Stimulated activated CD8-positive, alpha-beta memory T cell treated with anti-CD3 and anti-CD28 coated beads, Interleukin-7, amount 100 ng/mL, for 24 hours (primary cell): ENCODE measurements around the gene ACTN1.
A peak's percentile ranks its signal among the peaks of the same experiment; 100 is the strongest.

Experiments used
- DNase-seq: peaks from one replicate; pipeline ENCODE4 v3.0.0-alpha.2; 2020; ENCODE audit warnings: low read depth

ACTN1 gene

DNA sequence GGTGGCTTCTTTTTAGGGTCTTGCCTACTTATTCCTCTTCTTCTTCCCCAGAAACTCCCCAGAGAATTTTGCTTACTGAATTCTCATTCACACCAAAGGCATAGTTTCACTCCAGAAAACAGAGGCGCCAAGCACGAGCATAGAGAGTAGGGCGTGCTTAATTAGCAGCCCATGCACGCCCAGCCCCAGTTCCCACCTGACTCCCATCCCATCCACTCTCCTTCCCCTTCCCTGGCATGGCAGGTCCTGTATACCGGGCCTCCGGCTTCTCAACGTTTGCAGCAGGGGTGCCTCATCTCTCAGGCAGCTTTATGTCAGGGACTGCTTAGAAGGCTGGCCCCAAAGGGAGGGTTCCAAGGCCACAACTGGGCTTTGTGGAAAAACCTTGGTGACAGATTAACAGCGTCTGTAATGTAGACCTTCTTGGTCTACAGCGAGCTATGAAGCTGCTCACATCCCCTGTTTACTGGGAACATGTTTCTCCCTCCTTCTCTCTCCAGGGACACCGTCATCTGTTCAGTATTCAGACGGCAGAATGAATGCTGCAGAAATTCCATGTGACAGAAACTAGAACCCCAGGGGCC lies 62.7 kb downstream of the ACTN1 start:
- DNase-seq = no peak

DNA sequence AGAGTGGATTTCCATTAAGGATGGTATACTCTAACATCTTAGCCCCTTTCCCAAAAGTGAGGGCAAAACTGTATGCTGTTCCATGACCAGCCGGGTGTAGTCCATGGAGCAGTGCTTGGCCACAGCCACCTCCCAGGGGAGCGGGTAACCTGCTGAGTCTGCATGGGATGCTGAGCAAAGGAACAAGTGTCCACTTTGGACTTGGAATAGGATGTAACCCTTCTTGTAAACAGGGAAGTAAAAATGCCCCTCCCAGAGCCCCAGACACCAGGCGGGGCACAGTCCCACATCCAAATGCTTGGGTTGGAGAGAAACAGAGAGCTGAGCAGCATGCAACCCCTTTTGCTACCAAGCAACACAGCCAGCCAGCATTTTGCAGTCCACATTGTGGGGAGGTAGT lies 65.6 kb downstream of the ACTN1 start:
- DNase-seq = no peak

DNA sequence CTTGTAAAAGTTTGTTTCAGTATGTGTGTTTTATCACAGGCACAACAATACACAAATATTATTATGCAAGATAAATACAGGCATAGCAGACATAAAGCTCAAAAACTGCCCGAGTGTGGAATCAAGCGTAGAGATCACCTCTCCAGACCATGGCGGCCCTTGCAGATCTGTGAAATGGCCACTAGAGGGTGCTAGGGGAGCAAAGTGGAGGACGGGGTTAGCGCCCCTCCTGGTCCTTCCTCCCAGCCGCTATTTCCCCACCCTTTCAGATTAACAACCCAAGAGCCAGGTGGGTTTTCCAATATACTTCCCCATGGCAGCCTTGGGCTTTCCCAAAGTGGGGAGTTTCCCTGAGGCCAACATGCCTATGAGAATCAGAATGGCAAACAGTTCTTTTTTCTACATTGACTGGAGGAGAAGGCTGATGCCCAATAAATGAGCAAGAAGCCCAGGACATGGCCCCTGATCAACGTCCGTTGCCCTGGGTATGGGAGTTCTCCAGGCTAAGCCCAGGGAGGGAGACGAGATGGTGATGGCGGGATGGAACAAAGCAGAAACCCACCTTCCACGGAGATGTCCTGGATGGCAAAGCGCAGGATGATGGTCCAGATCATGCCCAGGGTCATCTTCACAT lies 67.4 kb downstream of the ACTN1 start:
- peak; percentile 60 for DNase-seq

DNA sequence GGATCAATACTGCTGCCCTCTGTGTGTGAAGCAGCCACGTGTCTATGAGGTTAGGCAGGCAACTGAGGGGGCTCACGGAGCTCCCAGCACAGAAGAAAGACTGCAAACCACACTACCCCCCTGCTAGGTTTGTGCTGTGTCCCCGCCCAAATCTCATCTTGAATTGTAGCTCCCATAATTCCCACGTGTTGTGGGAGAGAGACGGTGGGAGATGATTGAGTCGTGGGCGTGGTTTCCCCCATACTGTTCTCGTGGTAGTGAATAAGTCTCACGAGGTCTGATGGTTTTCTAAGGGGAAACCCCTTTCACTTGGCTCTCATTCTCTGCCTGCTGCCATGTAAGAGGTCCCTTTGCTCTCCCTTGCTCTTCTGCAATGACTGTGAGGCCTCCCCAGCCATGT lies 68.6 kb downstream of the ACTN1 start:
- DNase-seq = no peak

DNA sequence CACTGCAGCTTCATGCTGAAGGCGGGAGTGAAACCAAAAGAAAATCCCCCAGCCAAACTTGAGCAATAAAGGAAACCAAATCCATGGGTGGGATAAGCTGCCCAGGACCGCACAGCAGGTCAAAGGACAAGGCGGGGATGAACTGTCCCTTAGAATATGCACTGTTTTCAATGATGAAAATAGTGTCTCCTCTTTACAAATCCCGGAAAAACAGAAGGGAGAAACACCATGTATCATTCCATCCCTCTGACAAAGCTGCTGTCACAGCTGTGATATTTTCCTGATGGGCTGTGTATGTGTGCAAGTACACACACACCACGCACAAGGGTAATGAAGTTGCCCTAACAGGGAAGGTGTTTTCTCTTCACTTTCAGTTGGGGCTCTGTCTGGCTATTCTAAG lies 70.3 kb downstream of the ACTN1 start:
- no peak for DNase-seq

DNA sequence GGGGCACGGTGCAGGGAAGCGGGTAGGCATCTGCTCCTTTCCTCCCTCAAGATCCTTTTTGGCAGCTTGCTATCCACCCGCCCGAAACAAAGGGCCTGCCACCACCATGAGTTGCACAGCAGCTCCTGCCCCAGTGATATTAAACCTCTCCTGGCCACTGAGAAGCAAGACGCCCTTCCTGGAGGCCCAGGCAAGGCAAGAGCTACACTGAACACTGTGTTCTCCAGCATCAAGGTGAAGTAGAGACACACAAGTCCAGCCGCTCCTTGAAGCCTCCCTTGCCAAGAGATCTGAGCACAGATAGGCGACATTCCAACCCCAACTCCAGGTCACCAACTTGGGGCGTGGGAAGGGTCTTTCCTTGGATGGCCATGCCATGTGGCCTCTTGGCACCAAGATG lies 70.9 kb downstream of the ACTN1 start:
- DNase-seq = no peak

DNA sequence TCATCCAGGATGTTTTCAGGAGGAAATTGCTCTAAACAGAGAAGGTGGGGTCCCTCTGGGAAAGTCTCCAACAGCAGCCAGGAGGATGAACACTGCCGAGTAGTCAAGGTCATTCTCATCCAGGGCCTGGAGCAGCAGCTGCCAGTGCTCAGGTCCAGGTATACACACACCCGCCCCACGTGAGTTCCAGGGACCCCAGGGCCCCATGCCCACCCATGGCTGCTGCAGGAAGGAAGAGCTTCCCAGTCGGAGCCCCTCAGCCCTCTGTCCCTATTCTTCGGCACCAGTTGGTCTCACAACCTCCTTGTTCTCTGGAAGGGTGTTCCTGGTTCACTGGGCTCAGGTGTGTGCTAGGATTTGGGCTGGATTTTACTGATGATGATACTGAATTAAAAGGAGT lies 72.7 kb downstream of the ACTN1 start:
- DNase-seq = no peak

DNA sequence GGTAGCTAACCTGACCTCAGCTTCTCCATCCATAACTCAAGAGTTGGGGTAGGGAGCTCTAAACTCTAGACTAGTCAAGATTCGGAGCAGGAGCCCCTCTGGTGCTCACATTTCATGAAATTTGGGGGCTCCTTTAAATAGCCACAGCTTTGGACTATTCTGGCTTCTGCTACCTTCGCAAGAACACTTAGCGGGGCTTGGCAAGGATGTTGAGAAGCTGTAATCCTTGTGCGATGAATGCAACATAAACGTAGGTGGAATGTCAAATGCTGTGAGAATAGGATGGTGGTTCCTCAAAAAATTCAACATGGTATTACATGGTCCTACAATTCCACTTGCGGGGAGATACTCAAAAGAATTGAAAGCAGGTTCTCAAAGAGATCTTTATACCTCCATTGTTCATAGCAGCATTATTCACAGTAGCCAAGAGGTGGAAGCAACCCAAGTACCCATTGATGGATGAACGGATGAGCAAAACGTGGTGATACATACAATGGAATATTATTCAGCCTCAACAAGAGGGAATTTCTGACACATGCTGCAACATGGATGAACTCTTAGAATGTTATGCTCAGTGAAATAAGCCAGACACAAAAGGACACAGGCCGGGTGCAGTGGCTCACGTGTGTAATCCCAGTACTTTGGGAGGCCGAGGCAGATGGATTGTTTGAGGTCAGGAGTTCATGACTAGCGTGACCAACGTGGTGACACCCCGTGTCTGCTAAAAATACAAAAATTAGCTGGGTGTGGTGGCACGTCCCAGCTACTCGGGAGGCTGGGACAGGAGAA lies 73.8 kb downstream of the ACTN1 start:
- DNase-seq = no peak

DNA sequence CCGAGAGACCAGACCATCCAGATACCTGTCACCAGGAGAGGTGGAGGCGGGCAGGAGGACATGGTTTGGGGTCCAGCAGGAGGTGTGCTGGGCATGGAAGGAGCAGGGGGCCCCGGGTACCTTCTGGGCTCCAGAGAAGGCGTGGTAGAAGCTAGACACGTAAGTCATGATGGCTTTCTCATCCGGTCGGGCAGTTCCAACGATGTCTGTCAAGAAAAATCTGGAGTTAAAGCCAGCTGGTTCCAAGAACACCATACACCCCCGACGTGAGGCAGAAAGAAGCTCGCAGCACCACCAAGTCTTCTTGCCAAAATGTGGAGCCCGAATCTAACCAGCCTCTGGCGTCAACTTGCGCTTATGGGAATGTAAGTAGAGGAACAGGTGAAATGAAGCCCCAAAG lies 76.7 kb downstream of the ACTN1 start:
- DNase-seq = no peak

DNA sequence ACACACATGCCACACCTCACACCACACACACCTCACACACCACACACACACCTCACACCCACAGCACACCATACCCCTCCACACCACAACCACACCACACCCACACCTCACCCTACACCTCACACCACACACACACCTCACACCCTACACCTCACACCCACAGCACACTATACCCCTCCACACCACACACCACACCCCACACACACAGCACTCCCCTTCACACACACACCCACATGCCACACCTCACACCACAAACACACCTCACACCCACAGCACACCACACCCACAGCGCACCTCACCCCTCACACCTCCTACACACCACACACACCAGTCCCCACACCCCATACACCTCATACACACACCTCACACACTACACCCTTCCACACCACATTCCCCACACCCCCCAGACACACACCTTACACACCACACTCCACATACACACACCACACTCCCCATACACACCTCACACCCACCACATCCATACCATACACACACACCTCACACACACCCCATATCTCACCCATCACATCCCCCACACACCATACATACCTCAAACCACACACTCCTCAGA lies 80.0 kb downstream of the ACTN1 start:
- DNase-seq = no peak

DNA sequence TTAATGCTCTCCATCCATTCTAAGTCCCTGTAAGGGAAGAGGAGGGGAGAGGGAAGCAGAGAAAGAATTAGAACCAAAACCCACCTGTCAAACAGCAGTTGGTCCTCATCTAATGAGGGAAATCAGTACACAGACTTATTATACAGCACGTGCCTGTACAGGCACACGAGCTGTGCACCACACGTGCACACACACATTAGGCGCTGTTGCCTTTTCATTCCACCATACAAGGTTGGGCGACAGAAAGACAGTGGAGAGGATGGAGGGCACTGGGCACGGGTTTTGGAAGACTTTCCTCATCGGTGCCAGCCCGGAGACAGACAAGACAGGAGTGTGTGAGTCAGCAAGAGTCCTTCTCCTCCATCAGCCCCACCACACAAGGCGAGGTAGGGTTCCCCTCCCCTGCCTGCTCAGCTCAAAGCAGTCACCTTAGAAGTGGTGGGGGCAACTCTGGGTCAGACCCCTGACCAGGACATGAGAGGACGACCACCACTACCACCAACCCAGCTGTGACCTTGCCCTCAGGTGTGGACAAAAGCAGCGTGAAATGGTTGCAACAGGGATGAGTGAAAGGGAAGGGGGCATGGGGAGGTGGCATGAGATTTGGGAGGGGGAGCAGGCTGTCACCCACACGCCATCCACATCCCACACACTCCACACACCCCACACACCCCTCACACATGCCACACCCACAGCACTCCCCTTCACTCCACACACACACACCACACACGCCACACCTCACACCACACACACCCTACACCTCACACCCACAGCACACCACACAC lies 80.7 kb downstream of the ACTN1 start:
- DNase-seq = no peak

DNA sequence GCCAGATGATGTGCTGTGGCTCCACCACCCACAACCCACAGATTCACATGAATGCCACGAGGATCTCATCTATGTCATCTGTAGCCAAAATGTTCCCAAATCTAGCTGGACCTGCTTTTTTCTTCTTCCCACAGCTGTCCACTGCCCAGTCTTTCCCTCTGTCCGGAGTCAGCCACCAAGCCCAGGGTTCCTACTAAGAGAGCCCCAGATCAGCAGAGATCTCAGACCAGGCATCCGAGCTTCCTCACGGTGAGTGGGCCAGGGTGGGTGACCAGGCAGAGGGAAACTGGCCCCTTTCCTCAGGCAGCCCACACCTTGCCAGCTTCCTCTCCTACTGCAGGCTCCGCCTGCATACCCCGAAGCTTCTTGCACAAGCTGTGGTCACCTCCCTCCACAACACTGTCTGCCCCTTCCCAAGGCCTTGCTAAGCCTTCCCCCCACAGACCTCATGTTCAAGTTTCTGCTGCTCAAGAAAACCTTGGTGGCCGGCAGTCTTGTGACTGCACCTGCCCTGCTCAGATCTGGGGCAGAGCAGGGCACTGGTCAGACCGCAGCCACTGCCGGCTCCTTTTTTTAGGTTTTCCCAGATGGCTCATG lies 81.4 kb downstream of the ACTN1 start:
- no peak for DNase-seq

DNA sequence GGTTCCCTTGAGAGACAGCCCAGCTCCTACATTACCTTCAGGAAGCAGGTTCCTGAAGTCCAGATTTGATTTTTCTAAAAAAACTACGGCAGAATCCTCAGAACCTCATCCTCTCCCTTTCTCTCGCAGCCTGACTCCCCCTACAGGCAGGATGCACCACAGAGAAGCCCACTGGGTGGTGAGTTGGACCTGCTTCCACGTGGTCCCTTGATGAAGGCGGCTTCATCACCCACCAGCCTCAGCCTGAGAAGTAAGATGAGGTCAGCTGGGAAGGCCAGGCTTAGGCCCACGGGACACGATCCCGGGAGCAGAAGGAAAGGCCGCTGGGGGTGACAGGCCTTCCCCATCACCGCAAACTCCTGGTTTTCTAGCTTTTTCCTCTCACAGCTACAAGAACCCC lies 83.0 kb downstream of the ACTN1 start:
- DNase-seq = no peak

DNA sequence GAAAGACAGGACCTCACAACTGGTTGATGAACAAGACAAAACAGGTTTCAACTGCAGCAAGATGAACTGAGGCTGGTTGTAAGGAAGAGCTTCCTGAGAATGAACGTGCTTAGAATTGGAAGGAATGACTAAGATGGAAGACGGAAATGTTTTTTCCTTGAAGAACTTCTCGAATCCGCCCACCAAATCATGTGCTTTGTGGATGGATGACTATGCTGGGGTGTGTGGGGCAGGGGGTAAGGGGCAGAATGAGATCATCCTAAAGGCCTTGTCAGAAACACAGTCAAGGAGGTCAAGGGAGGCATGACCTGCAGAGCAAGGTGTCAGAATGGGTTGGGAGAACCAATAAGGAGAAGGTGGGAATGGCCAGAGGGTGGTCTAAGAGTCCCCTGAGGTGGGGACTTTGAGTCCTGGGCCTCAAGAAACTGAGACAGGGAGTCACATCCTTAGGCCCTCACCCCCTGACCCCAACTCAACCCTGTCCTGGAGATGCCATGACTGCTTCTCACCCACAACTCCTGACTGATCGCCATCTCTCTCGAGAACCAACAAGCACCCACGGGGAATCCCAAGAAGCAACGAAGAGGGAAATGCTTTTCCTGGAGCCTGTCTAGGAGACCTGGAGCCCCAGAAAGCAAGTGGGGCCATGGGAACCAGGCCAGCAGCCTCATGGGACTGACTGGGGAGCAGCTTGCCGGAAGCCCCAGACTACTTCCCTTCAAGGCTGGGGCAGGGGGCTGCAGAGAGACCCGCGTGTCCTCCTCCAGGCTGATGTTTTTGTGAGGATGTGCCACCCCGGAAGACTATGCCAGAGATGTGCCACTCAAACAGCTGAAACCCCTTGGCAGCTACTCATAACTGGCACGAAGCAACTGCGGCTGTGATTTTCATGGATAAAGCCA lies 84.0 kb downstream of the ACTN1 start:
- no peak for DNase-seq

DNA sequence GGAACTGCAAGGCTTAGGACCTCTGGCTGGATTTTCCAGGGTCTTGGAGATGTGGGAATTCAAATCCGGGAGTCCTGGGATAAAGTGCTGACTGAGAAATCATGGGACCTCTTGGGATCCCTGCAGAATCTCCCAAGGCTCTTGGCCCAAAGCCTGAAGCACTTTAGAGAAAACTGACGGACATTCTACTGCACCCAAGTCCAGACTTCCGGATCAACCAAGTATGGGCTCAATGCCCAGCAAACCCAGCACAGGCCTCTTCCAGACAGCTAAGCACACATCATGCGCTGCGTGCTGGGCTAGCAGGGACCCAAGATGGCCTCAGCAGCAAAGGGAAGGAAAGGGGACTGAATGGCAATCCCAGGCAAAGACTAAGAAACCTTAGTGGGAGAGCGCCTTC lies 85.0 kb downstream of the ACTN1 start:
- DNase-seq = no peak

DNA sequence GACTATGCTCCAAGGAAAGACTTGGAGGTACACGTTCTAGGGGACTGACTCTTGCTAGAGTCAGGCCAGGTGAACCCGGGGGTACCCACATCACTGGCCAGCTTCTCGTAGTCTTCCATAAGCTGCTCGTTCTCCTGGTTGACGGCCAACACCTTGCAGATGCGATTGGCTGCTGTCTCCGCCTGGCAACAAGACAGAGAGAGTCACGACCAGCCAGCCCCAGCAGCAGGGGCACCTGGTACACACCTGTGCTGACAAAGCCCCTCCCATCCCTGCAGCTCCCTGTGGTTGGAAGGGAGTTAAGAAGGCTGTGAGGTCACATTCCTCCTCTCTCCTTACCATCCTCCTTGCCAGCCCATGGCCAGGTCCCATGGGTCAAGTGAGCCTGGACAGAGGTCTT lies 85.5 kb downstream of the ACTN1 start:
- DNase-seq = no peak

DNA sequence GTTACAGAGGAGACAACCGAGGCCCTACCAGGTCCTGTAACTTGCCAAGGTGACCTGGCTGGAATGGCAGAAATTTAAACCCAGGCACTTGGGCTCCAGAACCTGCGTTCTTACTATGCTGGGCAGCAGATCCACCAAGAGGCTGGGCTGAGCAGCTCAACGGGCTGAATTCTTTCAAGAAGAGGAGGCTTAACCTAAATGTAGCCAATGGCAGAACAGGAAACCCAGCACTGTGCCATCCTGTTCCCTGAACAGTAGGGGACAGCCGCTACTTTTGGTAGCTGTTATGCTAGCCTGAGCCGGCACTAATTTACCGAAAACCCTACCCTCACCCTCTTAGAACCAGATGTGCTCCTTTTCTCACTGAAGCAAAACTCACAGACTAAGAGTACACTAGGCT lies 86.1 kb downstream of the ACTN1 start:
- DNase-seq = no peak

DNA sequence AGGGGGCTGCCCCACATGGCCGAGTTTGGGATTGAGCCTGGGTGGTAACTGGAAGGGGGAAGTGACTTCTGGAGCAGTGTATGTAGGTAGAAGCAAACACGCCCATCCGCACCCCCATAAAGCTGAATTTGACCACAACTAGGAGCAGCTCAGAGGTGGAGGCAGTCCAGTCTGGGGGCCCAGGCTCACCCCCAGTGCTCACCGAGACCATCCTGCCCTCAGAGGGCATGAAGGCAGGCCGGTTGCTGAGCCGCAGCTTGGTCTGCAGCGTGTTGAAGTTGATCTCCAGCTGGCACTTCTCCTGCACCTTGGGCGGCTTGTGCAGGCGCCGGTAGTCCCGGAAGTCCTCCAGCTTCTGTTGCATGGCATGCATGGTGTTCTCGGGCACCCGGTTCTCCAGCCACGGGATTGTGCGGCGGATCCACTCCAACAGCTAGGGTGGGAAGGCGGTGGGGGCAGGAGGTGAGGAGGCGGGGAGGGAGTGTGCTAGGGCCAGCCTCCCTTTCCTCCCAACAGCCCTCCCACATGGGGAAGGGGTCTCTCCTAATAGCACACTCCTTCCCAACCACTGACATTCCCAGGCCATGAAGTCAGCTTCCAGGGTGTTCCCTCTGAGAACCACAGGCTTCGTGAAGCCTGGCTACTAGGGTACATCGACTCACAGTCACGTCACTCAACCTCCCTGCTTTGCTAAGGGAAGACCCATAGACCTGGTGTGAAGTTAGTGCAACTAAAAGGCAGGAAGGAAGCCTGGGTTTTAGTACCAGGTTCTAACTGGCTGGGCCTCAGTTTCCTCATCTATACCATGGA lies 87.0 kb downstream of the ACTN1 start:
- DNase-seq = no peak

DNA sequence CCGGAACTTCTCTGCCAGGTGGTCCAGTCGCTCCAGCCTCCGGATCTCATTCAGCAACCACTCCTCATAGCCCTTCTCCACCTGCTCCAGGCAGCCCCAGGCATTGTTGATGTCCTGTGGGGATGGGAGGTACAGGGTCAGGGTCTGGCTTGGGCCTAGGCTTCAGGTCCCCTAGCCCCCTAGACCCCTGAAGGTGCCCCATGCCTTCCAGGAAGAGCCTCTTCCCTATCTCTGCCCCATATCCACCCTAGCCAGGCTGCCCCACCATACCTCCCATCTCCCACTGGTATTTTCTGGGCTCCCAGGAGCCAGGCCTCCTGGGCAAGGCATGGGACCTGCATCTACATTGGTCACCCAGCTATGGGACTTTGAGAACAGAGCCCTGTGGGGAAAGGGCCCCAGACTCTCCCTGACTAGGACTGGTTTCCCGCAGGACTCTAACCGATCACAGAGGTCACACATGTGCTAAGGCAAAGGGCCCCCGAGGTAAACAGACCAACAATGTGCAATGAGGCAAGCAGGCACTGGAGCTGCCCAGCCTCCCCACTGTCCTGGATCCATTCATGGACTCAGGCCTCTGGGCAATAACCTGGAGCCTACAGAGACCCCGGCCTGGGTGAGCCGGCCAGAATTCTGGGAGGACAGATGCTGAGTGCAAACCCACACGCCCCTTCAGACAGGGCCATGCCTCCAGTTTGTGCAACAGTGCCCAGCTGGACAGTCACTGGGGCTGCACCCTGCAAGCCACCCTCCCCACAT lies 88.8 kb downstream of the ACTN1 start:
- DNase-seq = no peak
